GM18502 (cell line): ENCODE measurements around the gene ZMYND8.
A peak's percentile ranks its signal among the peaks of the same experiment; 100 is the strongest.
"Not testable (repeated sequence)": the region's sequence is repeated elsewhere in the genome, so short reads cannot be mapped to it uniquely, and the experiment has no call there.

Experiments
- ATAC-seq: cut with Tn5 transposase; IDR thresholded peaks from one replicate; pipeline ENCODE4 v1.9.1; 2021; ENCODE audit warnings: mild to moderate bottlenecking; ENCODE audit not compliant: unreplicated experiment, poor library complexity

The ZMYND8 gene

DNA sequence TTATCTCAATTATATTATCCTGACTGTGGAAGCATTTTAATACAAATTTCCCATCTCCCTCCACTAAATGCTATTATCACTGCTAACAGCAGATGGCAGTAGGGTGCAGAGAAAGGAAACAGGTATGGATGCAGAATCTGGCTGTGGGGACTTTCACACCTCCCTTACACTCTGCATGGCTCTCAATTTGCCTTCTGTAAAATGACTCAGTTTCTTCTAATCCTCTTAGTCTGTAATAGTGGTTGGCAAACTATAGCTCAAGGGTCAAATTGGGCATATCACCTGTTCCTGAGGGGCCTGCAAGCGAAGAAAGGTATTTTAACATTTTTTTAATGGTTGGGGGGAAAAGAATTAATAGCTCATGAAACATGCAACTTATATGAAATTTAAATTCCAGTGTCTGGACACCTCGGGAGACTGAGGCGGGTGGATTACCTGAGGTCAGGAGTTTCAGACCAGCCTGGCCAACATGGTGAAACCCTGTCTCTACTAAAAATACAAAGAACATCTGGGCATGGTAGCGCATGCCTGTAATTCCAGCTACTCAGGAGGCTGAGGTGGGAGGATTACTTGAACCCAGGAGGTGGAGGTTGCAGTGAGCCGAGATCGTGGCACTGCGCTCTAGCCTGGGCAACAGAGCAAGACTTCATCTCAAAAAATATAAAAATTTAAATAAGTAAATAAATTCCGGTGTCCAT lies 83.5 kb downstream of the ZMYND8 start:
- no peak for ATAC-seq

DNA sequence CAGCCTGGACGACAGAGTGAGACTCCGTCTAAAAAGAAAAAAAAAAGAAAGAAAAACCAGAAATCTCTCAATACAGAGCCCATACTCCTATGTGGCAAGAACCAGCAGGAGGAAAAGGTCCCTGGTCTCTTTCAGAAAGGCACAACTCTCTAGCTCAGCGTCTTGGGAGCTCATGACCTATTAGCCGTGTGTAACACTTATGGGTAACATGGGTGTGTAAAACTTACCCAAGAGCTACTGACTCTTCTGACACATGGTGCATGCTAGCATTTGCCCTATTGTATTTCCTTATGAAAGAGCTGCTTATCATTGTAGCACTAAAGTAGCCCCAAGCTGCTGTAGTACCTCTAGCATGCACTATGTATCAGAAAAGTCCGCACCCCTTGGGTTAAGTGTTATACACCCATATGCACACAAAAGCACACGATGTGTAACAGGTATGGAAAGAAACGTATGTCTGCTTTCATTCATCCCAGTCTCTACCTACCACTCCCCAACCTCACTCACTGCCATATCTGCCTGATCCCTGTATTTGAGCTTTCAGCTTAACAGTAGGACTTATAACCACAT lies 85.4 kb downstream of the ZMYND8 start:
- ATAC-seq: no peak

DNA sequence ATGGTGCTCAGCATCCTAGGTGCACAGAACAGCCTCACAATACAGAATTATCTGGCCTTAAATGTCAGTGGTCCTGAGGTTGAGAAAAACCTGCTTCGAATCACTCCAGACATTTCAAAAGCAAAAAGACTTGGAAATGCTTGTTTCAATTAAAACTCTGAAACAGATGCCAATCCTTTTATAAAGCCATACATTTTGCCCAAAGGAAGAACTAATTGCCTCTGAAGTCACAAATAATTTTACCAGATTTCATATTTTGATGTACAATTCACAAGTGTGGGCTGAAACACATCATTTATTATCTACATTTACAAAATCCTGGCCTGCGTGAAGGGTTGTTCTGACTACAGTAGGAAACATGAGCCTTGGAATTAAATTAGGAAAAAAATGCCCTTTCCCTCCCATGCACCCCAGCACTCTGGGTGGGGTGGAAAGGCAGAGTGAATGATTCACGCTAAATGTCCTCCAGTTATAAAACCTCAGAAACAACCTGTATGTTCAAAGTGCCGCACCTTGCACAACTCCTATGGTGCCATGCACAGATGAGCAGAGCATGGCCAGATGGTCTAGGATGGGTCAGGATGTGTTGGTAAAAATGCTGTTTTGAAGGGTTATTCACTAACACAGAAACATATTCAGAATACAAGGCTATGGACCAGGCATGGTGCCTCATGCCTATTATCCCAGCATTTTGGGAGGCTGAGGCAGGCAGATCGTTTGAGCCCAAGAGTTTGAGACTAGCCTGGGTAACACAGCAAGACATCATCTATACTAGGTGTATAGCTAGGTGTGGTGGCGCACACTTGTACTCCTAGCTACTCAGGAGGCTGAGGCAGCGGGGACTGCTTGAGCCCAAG lies 87.0 kb downstream of the ZMYND8 start:
- ATAC-seq: no peak

DNA sequence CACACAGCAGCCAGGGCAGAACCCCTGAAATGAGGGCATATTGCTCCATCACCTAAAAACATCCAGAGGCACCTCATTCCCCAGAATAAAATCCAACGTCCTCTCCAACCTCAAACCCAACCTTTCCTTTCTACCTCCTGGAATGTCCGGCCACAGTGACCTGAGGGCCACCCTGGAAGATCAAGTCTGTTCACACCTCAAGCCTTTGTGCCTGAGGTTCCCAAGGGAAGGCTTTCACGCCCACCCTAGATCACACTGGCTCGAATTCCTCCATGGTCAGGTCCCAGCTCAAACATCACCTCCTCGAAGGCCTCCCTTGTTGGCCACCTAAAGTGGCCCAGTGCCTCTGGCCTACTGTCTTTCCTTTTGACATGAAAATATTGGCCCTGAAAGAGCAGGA lies 88.9 kb downstream of the ZMYND8 start:
- ATAC-seq: no peak

DNA sequence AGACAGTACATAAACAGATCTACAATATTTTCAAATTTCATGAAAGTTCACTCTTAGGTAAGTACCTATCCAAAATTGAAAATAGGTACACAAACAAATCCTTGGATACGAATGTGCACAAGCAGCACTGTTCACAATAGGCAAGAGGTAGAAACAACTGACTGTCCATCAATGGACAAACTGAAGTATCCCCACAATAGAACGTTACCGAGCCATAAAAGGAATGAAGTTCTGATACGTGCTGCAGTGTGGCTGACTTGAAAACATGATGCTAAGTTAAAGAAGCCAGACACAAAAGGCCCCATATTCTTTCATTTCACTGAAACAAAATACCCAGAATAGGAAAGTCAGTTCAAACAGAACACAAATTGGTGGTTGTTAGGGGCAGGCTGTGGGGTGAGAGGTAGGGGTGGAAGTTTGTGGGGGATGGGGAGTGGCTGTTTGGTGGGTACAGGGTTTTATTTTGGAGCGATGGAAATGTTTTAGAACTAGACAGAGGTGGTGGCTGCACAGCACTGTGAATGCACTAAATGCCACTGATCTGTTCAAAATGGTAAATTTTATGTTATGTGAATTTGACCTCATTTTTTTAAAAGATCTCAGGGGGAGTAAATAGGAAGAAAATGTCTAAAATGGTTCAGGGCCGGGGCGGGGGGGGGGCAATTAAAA lies 89.5 kb downstream of the ZMYND8 start:
- no peak for ATAC-seq

DNA sequence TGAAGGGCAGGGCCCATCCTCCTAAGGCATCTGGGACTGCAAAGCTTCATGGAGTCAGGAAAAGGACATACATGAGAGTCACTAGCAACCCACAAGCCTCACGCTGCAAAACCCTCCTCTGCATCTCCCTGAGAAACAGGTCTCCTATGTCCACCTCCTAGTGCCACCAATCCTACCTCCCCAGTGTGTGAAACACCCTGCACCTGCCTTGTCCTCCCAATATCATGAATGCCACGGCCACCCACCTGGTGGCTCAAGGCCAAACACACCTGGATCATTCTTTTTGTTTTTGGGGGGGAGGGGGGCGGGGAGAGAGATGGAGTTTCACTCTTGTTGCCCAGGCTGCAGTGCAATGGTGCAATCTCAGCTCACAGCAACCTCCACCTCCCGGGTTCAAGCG lies 90.5 kb downstream of the ZMYND8 start:
- no peak for ATAC-seq

DNA sequence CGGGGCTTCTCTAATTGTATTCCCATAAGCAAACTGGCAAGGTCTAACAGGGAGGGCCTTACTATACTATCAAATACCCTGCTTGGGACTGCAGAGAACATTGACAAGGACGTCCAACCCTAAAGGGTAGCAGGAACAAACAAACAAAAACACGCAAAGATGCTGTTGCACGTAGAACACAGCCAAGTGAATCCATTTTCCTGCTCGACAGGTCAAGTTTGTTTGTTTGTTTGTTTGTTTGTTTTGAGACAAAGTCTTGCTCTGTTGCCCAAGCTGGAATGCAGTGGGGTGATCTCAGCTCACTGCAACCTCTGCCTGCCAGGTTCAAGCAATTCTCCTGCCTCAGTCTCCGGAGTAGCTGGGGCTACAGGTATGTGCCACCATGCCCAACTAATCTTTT lies 91.3 kb downstream of the ZMYND8 start:
- no peak for ATAC-seq

DNA sequence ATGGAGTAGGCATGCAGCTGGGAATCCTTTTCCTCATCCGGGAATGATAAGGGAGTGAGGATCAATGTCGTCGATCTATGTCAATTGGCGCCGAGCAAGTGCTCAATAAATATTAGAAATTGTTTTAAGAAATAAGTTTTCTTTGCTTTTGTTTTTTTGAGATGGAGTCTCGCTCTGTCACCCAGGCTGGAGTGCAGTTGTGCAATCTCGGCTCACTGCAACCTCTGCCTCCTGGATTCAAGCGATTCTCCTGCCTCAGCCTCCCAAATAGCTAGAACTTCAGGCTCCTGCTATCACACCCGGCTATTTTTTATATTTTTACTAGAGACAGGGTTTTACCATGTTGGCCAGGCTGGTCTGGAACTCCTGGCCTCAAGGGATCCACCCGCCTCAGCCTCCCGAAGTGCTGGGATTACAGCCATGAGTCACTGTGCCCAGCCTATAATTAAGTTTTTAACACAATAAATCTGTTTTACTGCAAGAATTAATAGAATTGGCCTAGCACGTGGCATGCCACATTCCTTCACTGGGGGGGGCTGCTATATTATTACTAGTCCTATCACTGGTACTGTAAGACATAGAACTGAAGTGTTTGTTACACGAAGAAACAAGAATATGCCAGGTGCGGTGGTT lies 92.2 kb downstream of the ZMYND8 start:
- ATAC-seq: not testable (repeated sequence)

DNA sequence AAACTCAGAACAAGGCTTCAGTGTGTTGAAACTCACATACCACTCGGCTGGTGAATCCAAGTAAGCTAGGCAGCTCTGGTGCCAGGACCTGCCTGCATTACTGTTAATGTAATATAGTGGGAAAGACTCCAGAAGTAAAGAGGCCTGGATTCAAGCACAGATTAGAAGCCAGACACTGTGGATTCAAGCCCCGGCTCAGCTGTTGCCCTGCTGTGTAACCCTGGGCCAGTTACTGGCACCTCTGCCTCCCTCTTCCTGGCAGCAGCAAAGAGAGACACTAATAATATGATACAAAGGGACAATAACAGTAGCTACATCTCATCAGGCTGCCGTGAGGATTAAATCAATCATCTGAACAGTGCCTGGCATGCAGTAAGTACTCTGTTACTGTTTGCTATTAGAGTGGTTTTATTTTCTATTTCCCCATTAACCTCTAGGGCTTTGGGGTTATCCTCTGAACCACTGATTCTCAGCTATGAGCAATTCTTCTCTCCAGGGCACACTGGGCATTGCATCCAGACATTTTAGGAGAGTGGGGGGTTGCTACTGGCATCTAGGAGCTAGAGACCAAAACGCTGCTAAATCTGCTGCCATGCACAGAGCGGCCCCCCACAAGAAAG lies 92.9 kb downstream of the ZMYND8 start:
- no peak for ATAC-seq

DNA sequence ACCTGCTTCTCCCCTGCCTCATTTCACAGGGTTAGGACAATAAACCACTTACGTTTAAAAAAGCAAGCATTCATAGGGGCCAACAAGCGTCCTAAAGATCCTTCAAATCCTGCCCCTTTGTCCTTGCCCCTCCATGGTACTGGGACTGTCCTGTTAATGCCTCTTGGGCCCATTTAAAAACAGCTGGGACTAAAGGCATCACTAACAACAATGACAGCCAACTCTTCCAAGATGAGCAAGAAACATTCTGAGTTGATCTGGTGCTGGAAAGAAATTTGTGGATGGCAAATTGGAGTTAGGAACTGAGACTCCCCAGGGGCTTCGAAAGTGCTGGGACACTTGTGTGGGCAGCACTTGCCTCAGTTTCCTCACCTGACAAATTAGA lies 93.4 kb downstream of the ZMYND8 start:
- ATAC-seq: no peak

DNA sequence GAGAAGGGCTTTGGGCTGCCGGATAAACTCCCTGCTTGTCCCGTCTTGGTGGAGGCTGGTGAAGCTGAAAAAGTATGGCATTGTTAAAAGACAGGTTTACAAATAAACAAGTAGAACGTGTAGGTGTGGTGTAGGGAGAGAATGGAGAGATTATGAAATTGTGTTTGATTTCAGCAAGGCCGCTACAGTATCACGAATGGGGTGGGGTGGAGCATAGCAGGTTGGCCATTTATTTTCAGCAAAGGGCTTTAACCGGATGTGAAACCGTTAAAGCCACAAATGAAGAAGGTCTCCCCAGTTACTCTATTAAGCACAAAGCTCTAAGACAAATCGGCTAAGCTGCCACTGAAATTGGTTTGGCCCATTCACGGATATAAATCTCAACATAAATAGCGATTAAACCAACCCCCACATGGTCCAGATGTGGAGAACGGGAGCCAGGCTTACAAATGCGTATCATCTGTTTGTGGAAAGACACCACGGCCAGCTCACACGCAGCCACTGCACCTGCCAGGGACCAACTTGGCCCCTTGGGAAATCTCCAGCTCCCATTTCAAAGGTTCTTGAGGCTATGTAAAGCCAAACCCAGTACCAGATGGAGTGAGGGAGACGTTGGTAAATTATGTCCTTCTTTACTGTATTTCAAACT lies 94.0 kb downstream of the ZMYND8 start:
- peak; percentile 47 for ATAC-seq

DNA sequence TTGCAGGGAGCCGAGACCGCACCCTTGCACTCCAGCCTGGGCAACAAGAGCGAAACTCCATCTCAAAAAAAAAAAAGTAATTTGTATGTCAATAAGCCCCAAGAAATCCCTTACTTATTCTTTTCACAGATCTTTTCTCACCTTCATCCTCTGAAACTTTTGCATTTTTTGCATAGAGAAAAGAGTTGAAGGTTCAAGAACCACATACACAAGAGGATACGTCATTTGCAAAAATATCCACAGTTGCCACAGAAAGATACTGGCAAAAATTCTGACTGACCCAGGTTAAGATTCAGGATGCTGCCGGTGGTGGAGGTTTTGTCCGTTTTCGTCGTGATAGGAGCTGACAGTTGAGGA lies 94.5 kb downstream of the ZMYND8 start:
- ATAC-seq: no peak

DNA sequence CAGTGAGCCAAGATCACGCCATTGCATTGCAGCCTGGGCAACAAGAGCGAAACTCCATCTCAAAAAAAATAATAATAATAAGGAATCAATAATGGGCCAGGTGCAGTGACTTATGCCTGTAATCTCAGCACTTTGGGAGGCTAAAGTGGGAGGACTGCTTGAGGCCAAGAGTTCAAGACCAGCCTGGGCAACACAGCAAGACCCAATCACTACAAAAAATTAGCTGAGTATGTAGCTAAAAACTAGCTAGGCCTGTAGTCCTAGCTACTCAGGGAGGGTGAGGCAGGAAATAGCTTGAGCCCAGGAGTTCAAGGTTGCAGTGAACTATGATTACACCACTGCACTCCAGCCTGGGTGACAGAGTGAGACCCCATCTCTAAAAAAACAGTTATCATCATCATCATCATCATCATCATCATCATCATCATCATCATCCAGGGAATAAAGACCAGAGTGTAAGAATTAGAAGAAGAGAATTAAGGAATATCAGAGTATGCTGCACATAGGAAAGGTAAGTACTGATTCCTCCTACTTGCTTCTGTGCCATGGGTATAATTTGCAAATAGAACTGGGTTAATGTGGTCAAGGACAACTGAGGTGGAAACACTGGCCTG lies 95.2 kb downstream of the ZMYND8 start:
- not testable (repeated sequence) for ATAC-seq

DNA sequence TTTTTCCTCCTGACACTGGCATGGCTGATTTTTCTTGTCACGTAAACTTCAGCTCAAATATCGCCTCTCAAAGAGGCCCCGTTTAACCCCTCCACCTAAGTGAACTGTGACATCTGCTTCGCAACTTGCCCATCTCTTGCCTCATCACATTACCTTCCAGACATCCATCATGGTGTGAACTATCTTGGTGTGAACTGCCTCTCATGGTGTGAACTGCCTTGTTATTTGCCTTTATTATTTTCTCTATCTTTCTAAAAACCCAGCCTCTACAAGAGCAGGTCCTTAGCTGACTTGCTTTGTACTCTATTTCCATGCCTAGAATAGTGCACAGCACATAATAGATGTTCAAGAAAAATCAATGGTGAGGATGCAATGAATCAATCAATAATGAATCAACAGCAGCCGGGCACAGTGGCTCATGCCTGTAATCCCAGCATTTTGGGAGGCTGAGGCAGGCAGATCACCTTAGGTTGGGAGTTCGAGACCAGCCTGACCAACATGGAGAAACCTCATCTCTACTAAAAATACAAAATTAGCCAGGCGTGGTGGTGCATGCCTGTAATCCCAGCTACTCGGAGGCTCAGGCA lies 95.9 kb downstream of the ZMYND8 start:
- ATAC-seq: not testable (repeated sequence)

DNA sequence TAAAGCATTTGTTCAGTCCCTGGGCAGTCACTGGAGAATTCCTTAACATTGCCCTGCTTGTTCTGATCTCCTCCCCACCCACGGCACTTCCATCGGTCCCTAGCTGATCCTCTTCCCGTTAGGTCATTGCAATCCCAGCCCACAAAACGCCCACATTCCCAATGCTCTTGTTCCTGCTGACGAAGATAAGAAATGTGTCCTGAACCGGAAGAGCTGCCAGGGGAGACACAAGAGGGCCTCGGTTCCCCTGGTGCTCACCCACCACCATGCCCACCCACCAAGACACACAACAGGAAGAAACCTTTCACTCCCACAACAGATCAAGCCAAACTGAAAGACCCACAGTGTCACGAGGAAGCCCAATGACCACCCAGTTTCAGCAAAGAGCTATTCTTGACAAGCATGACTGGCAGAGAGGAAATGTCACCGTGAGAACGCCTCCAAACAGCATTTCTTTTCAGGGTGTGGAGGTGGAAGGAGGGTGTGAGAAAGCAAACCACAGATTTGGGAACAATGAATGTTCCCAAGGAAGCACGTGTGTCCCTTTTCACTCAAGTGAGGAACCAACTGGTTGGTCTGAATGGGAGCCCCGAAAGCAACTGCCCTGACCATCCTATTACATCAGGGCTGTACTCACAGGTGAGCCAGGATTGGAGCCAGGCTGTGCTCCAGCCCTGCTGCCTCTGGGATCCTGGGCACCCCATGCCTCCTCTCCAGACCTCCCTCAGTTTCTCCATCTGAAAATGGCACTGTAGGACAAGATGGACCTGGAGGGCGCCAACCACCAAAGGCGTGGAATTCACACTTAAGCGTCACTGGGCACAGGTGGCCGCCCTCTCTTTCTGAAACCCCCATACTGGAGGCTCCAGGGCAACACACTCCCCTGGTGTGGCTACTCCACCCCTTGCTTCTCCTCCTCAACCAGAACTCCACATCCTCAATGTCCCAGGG lies 97.5 kb downstream of the ZMYND8 start:
- ATAC-seq: peak; percentile 39

DNA sequence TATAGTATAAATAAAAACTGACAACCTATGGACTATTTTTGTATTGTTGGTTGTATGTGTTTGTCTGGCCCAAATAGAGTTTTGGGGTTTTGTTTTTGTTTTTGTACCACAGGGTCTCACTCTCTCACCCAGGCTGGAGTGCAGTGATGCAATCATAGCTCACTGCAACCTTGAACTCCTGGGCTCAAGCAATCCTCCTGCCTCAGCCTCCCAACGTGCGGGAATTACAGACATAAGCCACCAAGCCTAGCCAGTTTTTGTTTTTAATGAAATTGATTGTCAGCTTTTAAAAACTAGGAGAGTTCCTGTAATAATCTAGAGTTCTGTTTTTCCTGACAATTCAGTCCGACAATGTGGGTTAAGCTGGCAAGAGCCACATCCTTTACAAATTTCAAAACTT lies 98.7 kb downstream of the ZMYND8 start:
- no peak for ATAC-seq

DNA sequence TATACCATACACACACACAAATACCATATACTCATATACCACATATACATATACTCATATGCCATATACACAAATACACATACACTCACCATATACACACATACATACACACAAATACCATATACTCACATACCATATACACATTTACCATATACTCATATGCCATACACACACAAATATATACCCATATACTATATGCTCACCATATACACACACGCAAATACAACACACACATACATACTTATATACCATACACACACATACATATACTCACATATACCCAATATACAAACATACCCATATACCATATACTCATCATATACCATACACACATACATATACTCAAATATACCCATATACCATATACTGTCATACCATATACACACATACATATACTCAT lies 99.2 kb downstream of the ZMYND8 start:
- ATAC-seq: no peak
